ENCODE data around the gene TREM2. TPM values are rescaled to one million over a fixed set of nuclear protein-coding genes. Genes with fewer than 3 reads are reported as not detected.

Gene TREM2
- total RNA-seq, 2 experiments from 2014 or later = not detected

GRCh38 chr6:41164551-41165120 is 1.7 kb upstream of the TREM2 start:
- Mint-ChIP-seq H3K27me3 (no peaks in the 10 kb centered on the region), H3K27ac (no peak overlapping the region)
- CTCF ChIA-PET = interaction anchor here (0.6 kb wide), 1 partner anchor 48 kb away, joined by 3 read pairs; no protein-coding TSS in a partner anchor

DNA sequence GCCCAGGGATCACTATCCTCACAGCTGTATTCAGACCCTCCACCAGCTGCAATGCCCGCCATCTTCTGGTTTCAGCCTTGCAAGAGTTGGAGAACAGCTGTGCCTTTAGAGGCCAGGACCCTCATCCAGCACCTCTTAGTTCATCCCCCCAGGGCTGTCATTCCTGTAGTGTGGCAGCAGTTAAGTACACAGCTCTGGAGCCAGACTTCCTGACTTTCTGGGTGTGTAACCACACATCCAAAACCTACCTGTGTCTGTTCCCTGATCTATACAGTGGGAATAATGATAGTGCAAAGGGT is 452 bp upstream of the TREM2 start:
- intact Hi-C loops (cut with DNase I, micrococcal nuclease) = no loop called here
- POLR2A ChIA-PET = no interaction called here
- DNase-seq (no peak), ATAC-seq (no peak)
- H3K9me3 Mint-ChIP-seq (ENCODE audit: low read depth) = no peaks in the 10 kb centered on the region
- H3K4me1 Mint-ChIP-seq = no peaks in the 10 kb centered on the region
- H3K36me3 Mint-ChIP-seq (ENCODE audit: low read depth) = no peaks in the 10 kb centered on the region
- H3K4me3 Mint-ChIP-seq = no peak overlapping the region
- H3K27me3 Mint-ChIP-seq = no peaks in the 10 kb centered on the region
- H3K27ac Mint-ChIP-seq = no peak overlapping the region
- CTCF ChIA-PET = no interaction called here

More at GRCh38 chr6:41164551-41165120, 1.7 kb upstream of the TREM2 start:
- Mint-ChIP-seq H3K4me3 (no peak overlapping the region), H3K36me3 (ENCODE audit: low read depth) (no peaks in the 10 kb centered on the region), H3K4me1 (no peaks in the 10 kb centered on the region), H3K9me3 (ENCODE audit: low read depth) (no peaks in the 10 kb centered on the region)
- POLR2A ChIA-PET = no interaction called here
- DNase-seq (no peak), ATAC-seq (no peak)
- intact Hi-C loops (cut with DNase I, micrococcal nuclease) = no loop called here

DNA sequence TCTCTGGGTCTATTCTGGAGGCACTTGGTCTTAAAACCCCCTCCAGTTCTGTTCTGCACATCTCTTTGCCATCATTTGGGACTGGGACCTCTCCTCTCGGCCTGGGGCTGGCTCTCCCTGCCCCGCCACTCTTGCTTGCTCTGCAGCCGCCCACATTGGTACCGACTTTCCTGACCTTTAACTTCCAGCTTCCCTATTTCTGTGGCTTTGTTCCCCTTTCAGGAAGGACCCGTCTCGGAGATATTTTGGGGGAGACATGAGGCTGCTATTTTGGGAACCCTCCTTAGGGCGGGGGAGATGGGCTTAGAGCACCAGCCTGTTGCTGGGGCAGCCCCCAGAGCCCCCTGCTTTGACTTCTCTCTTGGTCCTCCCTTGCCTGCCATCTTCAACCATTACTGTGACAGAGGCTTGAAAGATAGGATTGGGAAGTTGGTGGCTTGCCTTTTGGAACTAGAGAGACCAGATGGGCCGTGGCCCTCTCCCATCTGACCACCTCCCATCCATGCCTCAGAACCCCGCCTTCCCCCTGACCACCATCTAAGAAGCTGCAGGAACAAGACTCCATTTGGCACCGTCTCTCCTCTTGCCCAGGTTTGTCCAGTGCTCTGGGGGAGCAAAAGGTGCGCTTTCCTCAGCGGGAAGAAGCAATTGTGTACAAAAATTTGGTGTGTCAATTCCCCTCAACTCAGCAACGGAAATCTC is 914 bp downstream of the TREM2 start:
- ChIA-PET POLR2A (no interaction called here), CTCF (interaction anchor here (0.7 kb wide), 1 partner anchor 21 kb away, joined by 4 read pairs; no protein-coding TSS in a partner anchor)
- Mint-ChIP-seq H3K27me3 (no peaks in the 10 kb centered on the region), H3K4me1 (no peaks in the 10 kb centered on the region), H3K27ac (no peak overlapping the region), H3K9me3 (ENCODE audit: low read depth) (no peaks in the 10 kb centered on the region), H3K4me3 (no peak overlapping the region), H3K36me3 (ENCODE audit: low read depth) (no peaks in the 10 kb centered on the region)
- intact Hi-C loops (cut with DNase I, micrococcal nuclease) = no loop called here
- no peak for DNase-seq
- ATAC-seq = no peak

GRCh38 chr6:41161380-41161779 is 1.5 kb downstream of the TREM2 start:
- no peak overlapping the region for H3K27ac Mint-ChIP-seq
- H3K4me1 Mint-ChIP-seq = no peaks in the 10 kb centered on the region
- POLR2A ChIA-PET = no interaction called here
- intact Hi-C loops (cut with DNase I, micrococcal nuclease) = no loop called here
- ATAC-seq (no peak), DNase-seq (no peak)
- CTCF ChIA-PET = no interaction called here
- H3K27me3 Mint-ChIP-seq = no peaks in the 10 kb centered on the region
- H3K36me3 Mint-ChIP-seq (ENCODE audit: low read depth) = no peaks in the 10 kb centered on the region
- H3K4me3 Mint-ChIP-seq = no peak overlapping the region
- H3K9me3 Mint-ChIP-seq (ENCODE audit: low read depth) = no peaks in the 10 kb centered on the region

DNA sequence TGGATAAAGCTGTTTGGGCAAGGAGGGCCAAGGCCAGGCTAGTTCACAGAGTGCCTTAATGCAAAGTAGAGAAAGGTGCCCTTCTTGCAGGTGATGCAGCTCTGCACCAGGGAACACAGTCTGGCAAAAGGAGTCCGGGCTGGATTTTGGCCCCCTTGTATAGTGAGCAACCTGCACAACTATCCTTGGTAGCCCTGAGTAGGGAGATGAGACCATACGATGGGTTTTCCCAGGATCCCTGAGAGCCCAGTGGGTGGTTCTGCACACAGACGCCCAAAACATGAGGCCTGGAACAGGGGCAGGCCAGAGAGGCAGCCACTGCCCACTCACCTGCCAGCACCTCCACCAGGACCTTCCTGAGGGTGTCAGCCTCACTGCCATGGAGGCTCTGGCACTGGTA is 2.0 kb downstream of the TREM2 start:
- CTCF ChIA-PET = no interaction called here
- H3K36me3 Mint-ChIP-seq (ENCODE audit: low read depth) = no peaks in the 10 kb centered on the region
- no peak overlapping the region for H3K4me3 Mint-ChIP-seq
- no peak overlapping the region for H3K27ac Mint-ChIP-seq
- DNase-seq (no peak), ATAC-seq (no peak)
- intact Hi-C loops (cut with DNase I, micrococcal nuclease) = no loop called here
- H3K9me3 Mint-ChIP-seq (ENCODE audit: low read depth) = no peaks in the 10 kb centered on the region
- no peaks in the 10 kb centered on the region for H3K27me3 Mint-ChIP-seq
- POLR2A ChIA-PET = no interaction called here
- H3K4me1 Mint-ChIP-seq = no peaks in the 10 kb centered on the region

- no peak for DNase-seq
- intact Hi-C loops (cut with DNase I, micrococcal nuclease) = no loop called here
- no peak overlapping the region for H3K4me3 Mint-ChIP-seq
- H3K36me3 Mint-ChIP-seq (ENCODE audit: low read depth) = no peaks in the 10 kb centered on the region
- ChIA-PET CTCF (interaction anchor here (1.2 kb wide), 1 partner anchor 17 kb away, joined by 3 read pairs; no protein-coding TSS in a partner anchor), POLR2A (no interaction called here)
- H3K9me3 Mint-ChIP-seq (ENCODE audit: low read depth) = no peaks in the 10 kb centered on the region
- no peaks in the 10 kb centered on the region for H3K27me3 Mint-ChIP-seq
- no peak overlapping the region for H3K27ac Mint-ChIP-seq
- H3K4me1 Mint-ChIP-seq = no peaks in the 10 kb centered on the region
- no peak for ATAC-seq
These were observed 3.4 kb downstream of the TREM2 start for GRCh38 chr6:41159415-41160082.

DNA sequence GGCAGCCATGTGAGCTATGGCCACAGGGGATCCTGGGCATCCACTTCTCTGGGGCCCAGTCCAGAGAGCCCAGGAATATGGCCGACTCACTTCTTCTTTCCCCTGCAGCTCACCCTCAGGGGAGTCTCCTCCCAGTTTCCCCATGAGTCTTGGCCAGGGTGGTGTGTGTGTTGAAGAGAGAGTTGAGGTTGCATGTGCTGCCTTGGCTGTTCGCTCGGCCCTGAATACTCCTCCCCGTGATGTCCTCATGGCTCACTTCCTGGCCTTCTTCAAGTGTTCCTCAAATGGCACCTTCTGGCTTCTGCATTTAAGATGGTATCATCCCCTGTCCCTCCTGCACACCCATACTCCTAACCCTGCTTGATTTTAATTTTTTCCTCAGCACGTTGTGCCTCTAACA is 5.6 kb downstream of the TREM2 start:
- H3K27me3 Mint-ChIP-seq = no peaks in the 10 kb centered on the region
- CTCF ChIA-PET = no interaction called here
- POLR2A ChIA-PET = no interaction called here
- intact Hi-C loops (cut with DNase I, micrococcal nuclease) = no loop called here
- H3K4me1 Mint-ChIP-seq = no peaks in the 10 kb centered on the region
- H3K27ac Mint-ChIP-seq = no peak overlapping the region
- no peaks in the 10 kb centered on the region for H3K36me3 Mint-ChIP-seq (ENCODE audit: low read depth)
- no peak overlapping the region for H3K4me3 Mint-ChIP-seq
- no peak for ATAC-seq
- H3K9me3 Mint-ChIP-seq (ENCODE audit: low read depth) = no peaks in the 10 kb centered on the region
- DNase-seq = no peak

- Mint-ChIP-seq H3K9me3 (ENCODE audit: low read depth) (no peaks in the 10 kb centered on the region), H3K4me3 (no peak overlapping the region), H3K27ac (no peak overlapping the region), H3K36me3 (ENCODE audit: low read depth) (no peaks in the 10 kb centered on the region), H3K4me1 (no peaks in the 10 kb centered on the region), H3K27me3 (no peaks in the 10 kb centered on the region)
- DNase-seq (no peak), ATAC-seq (no peak)
- ChIA-PET POLR2A (no interaction called here), CTCF (no interaction called here)
- intact Hi-C loops (cut with DNase I, micrococcal nuclease) = no loop called here
These were observed 6.1 kb downstream of the TREM2 start for GRCh38 chr6:41156771-41157170.

- DNase-seq (no peak), ATAC-seq (no peak)
- ChIA-PET POLR2A (no interaction called here), CTCF (interaction anchor here (0.6 kb wide), 1 partner anchor 235 kb away, joined by 3 read pairs; no protein-coding TSS in a partner anchor)
- no peak overlapping the region for H3K4me3 Mint-ChIP-seq
- intact Hi-C loops (cut with DNase I, micrococcal nuclease) = no loop called here
- H3K27ac Mint-ChIP-seq = no peak overlapping the region
- no peaks in the 10 kb centered on the region for H3K27me3 Mint-ChIP-seq
- H3K4me1 Mint-ChIP-seq = no peaks in the 10 kb centered on the region
- no peaks in the 10 kb centered on the region for H3K9me3 Mint-ChIP-seq (ENCODE audit: low read depth)
- H3K36me3 Mint-ChIP-seq (ENCODE audit: low read depth) = no peaks in the 10 kb centered on the region
These were observed 6.9 kb downstream of the TREM2 start for GRCh38 chr6:41156001-41156400.

DNA sequence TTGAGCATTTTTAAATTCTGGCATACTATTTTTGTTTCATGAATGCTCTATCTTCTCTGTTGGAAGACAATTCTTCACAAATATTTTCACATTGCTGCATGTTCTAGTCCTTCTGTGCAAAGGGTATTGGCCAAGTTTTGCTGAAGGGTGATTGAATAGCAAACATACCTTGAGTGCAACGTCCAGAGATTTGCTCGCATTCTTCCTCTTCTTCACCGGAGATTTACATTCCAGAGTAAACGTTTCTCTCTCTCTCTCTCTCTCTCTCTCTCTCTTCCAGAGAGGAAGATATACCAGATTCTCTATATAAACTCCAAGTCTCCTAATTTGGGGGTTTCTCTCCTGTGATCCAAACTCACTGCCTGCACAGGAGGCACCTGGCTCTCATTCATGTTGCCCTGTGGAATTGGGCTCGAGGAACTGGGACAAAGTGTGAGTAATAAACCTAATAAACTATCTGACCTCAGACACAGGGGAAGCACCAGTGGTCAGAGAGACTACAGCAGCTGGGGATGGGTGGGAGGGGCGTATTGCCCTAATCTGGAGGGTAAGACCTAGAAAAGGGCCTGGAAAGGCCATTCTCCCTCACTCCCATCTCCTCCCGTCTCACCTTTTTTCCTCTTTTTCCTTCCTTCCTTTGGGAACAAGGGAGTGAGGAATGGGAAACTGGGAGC is 7.6 kb downstream of the TREM2 start:
- Mint-ChIP-seq H3K4me1 (no peaks in the 10 kb centered on the region), H3K9me3 (ENCODE audit: low read depth) (no peaks in the 10 kb centered on the region), H3K27ac (no peak overlapping the region), H3K36me3 (ENCODE audit: low read depth) (no peaks in the 10 kb centered on the region), H3K4me3 (no peak overlapping the region), H3K27me3 (no peaks in the 10 kb centered on the region)
- CTCF ChIA-PET = interaction anchor here (0.6 kb wide), 1 partner anchor 235 kb away, joined by 3 read pairs; no protein-coding TSS in a partner anchor
- POLR2A ChIA-PET = interaction anchor here (0.6 kb wide), 1 partner anchor 47 kb away, joined by 3 read pairs; no protein-coding TSS in a partner anchor
- DNase-seq (no peak), ATAC-seq (no peak)
- intact Hi-C loops (cut with DNase I, micrococcal nuclease) = no loop called here

DNA sequence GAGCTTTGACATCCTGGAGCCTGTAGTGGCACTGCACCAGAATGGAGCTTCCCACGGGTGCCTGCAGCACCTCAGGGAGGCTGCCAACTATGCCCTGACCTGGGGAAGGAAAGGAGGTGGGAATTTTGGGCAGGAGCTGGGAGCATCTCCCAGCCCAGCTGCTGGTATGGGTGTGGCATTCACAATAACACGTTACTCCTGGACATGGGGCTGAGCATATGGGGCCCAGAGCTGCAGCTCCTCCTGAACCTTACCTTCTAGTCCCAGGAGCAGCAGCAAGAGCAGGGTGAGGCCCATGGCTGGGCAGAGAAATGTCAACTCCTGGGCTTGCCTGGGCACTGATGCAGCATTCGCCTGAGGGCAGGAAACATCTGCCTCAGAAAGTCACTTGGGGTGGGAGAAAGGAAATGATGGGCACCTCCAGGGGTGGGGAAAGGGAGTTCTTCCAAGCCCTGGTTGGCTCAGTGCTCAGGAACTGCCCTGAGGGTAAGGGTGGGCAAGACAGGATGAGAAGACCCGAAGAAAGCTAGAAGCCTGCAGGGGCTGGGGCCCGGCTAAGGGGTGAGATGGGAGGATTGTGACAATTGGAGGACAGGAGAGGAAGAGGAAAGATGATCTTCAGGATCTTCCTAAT is 8.8 kb downstream of the TREM2 start, which contains the start of gene TREML1:
TREML1 (minus strand) TSS at position 356 of the 634 bp plus-strand sequence; CDS start at position 297, 59 bp downstream.
- Mint-ChIP-seq H3K27me3 (no peaks in the 10 kb centered on the region), H3K27ac (no peak within 1 kb of the TSS), H3K4me3 (no peak within 1 kb of the TSS), H3K9me3 (ENCODE audit: low read depth) (no peaks in the 10 kb centered on the region), H3K4me1 (no peaks in the 10 kb centered on the region), H3K36me3 (ENCODE audit: low read depth) (no peaks in the 10 kb centered on the region)
- intact Hi-C loops (cut with DNase I, micrococcal nuclease) = no loop called here
- CTCF ChIA-PET = interaction anchor here (1.0 kb wide), 1 partner anchor 28 kb away, joined by 3 read pairs; no protein-coding TSS in a partner anchor
- no peak for ATAC-seq
- POLR2A ChIA-PET = no interaction called here
- DNase-seq = no peak
